Glutamatergic neuron (in vitro differentiated cells): ENCODE results near the gene POLE. TPM values are rescaled to one million over a fixed set of nuclear protein-coding genes. Genes with fewer than 3 reads are reported as not detected.

ENCODE experiments used
- DNase-seq: peaks from one replicate; pipeline ENCODE4 v3.0.0; 2022
- H3K27ac Mint-ChIP-seq: one replicate; pipeline ENCODE4 v1.8.0; 2020; ENCODE audit warnings: mild to moderate bottlenecking, mixed read lengths, inconsistent platforms; ENCODE audit not compliant: unreplicated experiment
- H3K27me3 Mint-ChIP-seq: one replicate; pipeline ENCODE4 v1.8.0; 2020; ENCODE audit warnings: mild to moderate bottlenecking, moderate library complexity, mixed read lengths, inconsistent platforms; ENCODE audit not compliant: unreplicated experiment
- H3K36me3 Mint-ChIP-seq: one replicate; pipeline ENCODE4 v1.8.0; 2020; ENCODE audit warnings: mild to moderate bottlenecking, mixed read lengths, inconsistent platforms; ENCODE audit not compliant: unreplicated experiment
- H3K4me1 Mint-ChIP-seq: one replicate; pipeline ENCODE4 v1.8.0; 2020; ENCODE audit warnings: mild to moderate bottlenecking, low read depth, mixed read lengths, inconsistent platforms; ENCODE audit not compliant: unreplicated experiment
- H3K4me3 Mint-ChIP-seq: one replicate; pipeline ENCODE4 v1.8.0; 2020; ENCODE audit warnings: mild to moderate bottlenecking, mixed read lengths, inconsistent platforms; ENCODE audit not compliant: unreplicated experiment
- H3K9me3 Mint-ChIP-seq: one replicate; pipeline ENCODE4 v1.8.0; 2020; ENCODE audit warnings: mild to moderate bottlenecking, moderate library complexity, mixed read lengths, inconsistent platforms; ENCODE audit not compliant: unreplicated experiment
- total RNA-seq: library from RNA; stranded (reverse); fragmentation: NEBNext Ultra II Directional; extraction: Animal tissue kit (Norgen Biotek cat#: 25700); gene quantifications from one replicate; pipeline ENCODE4 v1.2.1, GENCODE V29; 2021; ENCODE audit not compliant: unreplicated experiment
- TF ChIP-seq, protein P1 (sequence below): fragments of 200-600 bp; sonication (generic); IDR thresholded peaks from one replicate; pipeline ENCODE4 v1.5.0; 2021; ENCODE audit not compliant: partially characterized antibody, unreplicated experiment

The POLE gene
- total RNA-seq, 1 donor from 2014 or later, result 38.6 TPM

DNA sequence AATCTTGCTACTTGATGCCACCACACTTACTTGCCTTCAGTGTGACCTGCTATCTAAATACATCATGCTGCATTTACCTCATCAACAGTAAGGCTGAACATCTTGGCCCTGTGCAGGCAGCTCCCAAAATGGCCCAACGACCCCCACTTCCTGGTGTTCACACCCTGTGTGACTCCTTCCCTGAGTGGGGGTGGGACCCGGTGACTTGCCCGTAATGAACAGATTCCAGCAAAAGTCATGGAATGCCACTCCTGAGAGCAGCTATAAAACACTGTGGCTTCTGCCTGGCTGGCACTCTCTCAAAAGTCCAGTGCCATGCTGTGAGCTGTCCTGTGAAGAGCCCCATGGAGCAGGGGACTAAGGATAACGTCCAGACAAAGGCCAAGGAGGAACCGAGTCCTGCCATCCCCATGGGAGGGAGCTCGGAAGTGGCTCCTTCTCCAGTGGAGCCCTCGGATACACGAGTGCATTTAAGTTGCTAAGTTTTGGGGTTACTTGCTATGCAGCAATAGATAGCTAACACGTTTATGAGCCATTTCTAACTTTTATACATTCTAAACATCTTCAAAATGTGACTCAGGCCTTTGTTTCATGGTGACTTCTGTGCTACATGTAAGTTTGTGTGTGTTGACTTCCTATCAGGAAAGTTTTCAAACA, 35.6 kb downstream of the POLE start:
- Mint-ChIP-seq H3K27ac (no peak overlapping the region), H3K4me3 (no peak overlapping the region)

DNA sequence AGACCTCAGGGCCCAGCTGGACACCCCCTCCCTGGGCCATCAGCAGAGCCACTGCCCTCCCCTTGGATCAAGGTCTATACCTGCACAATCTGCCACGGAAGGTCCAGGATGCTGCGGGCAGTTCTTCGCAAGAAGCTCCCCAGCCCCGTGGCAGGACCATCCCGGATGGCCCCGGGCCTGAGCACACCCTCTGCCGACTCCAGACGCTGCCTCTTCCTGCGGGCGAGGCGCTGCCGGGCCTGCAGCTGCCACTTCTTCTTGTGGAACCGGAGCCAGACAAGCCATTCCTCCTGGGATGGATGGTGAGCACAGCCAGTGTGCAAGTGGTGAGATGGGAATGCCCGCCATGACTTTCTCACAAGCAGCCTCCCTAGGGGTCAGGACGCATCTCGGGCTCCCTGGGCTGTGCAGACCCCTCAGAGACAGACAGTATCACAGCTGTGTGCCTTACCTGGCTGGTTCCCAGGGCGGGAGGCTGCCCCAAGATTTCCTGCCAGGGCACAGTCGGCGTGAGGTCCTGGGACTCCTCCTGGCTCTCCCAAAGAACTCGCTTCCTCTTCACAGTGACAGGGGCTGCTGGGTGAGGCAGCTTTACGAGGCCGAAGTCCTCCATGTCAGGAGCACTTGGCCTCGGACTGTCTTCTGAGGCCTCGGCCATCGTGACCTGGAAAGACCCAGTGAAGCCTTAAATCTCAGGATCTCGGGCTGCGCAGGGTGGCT, 37.8 kb downstream of the POLE start:
- Mint-ChIP-seq H3K9me3 (no peaks in the 10 kb centered on the region), H3K27me3 (peaks cover under 1% of the 10 kb centered on the region), H3K4me1 (no peaks in the 10 kb centered on the region), H3K36me3 (no peaks in the 10 kb centered on the region), H3K27ac (no peak overlapping the region), H3K4me3 (no peak overlapping the region)
- no peak for DNase-seq
- TF ChIP-seq, protein P1, sequence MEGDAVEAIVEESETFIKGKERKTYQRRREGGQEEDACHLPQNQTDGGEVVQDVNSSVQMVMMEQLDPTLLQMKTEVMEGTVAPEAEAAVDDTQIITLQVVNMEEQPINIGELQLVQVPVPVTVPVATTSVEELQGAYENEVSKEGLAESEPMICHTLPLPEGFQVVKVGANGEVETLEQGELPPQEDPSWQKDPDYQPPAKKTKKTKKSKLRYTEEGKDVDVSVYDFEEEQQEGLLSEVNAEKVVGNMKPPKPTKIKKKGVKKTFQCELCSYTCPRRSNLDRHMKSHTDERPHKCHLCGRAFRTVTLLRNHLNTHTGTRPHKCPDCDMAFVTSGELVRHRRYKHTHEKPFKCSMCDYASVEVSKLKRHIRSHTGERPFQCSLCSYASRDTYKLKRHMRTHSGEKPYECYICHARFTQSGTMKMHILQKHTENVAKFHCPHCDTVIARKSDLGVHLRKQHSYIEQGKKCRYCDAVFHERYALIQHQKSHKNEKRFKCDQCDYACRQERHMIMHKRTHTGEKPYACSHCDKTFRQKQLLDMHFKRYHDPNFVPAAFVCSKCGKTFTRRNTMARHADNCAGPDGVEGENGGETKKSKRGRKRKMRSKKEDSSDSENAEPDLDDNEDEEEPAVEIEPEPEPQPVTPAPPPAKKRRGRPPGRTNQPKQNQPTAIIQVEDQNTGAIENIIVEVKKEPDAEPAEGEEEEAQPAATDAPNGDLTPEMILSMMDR, result no peak

More for the DNA sequence above, 35.6 kb downstream of the POLE start:
- H3K36me3 Mint-ChIP-seq, result no peaks in the 10 kb centered on the region
- TF ChIP-seq, protein P1, result no peak
- no peaks in the 10 kb centered on the region for H3K9me3 Mint-ChIP-seq
- no peak for DNase-seq
- H3K4me1 Mint-ChIP-seq, result no peaks in the 10 kb centered on the region
- H3K27me3 Mint-ChIP-seq, result no peaks in the 10 kb centered on the region

DNA sequence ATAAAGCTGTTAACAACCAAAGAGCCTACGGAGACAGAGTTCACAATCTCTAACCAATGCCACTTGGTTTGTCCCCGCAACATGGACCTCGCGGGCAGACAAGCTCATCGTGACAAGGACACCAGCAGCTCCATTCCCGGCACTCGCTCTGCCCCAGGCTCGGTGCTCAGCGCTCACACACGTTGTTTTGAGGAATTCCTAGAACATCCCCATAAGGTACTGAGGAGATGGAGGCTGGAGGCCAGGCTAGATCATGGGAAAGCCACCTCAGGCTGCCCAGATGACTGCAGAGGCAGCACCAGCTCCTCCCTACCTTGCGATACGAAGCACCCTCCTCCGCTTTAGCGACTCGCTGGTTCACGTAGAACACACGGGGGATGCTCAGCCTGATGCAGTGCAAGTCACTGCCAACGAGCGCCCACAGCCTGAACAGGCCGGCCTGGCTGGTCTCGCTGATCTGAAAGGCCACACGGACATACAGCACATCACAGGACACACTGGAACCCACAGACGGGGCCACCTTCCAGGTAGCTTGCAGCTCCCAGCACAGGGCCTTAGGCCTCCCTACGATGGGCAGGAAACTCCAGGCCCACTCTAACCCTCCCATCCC, 38.4 kb downstream of the POLE start:
- Mint-ChIP-seq H3K36me3 (no peaks in the 10 kb centered on the region), H3K9me3 (no peaks in the 10 kb centered on the region)

DNA sequence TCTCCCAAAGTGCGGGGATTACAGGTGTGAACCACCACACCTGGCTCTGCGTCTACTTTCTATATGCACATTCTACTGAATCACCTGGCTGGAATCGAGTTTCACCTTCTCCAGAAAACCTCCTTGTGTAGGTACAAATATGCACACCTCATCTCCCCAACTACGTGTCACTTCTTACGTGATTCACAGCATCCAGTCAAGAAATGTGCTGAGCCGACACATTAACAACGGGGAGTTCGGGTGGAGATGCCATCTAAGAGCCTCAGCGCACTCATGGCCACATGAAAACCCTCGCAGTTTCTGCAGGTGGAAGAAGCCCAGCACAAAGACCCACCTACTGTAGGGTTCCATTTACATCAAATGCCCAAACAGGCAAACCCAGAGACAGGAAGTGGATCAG, 39.3 kb downstream of the POLE start:
- H3K36me3 Mint-ChIP-seq, result no peaks in the 10 kb centered on the region
- H3K9me3 Mint-ChIP-seq, result no peaks in the 10 kb centered on the region
- peaks cover 2% of the 10 kb centered on the region for H3K27me3 Mint-ChIP-seq
- no peaks in the 10 kb centered on the region for H3K4me1 Mint-ChIP-seq
- no peak overlapping the region for H3K4me3 Mint-ChIP-seq
- no peak for DNase-seq
- H3K27ac Mint-ChIP-seq, result no peak overlapping the region
- TF ChIP-seq, protein P1, result no peak

More for the DNA sequence above, 38.4 kb downstream of the POLE start:
- H3K27ac Mint-ChIP-seq, result no peak overlapping the region
- TF ChIP-seq, protein P1, result no peak
- DNase-seq, result no peak
- H3K4me1 Mint-ChIP-seq, result no peaks in the 10 kb centered on the region
- no peak overlapping the region for H3K4me3 Mint-ChIP-seq
- H3K27me3 Mint-ChIP-seq, result peaks cover 2% of the 10 kb centered on the region

DNA sequence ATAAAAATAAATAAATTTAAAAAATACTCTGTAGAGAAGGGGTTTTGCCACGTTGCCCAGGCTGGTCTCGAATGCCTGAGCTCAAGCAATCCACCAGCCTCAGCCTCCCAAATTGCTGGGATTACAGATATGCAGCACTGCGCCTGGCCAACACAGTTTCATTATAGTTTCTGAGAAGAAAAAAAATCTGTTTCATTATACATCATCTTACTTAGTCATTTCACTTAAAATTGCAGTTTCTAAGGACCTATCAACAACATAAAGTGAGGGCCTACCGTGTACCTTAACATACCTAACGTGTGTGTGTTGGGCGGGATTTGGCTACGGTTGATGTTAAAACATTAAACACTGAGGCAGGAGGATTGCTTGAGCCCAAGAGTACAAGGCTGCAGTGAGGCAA, 40.3 kb downstream of the POLE start:
- no peaks in the 10 kb centered on the region for H3K9me3 Mint-ChIP-seq
- no peak overlapping the region for H3K4me3 Mint-ChIP-seq
- TF ChIP-seq, protein P1, result no peak
- no peak overlapping the region for H3K27ac Mint-ChIP-seq
- H3K36me3 Mint-ChIP-seq, result no peaks in the 10 kb centered on the region
- H3K27me3 Mint-ChIP-seq, result peaks cover 2% of the 10 kb centered on the region
- no peak for DNase-seq
- no peaks in the 10 kb centered on the region for H3K4me1 Mint-ChIP-seq
